Posterior cingulate gyrus (tissue), 11 donors: ENCODE data around the gene DLGAP1.

Experiments used
- DNase-seq, 10 donors: peaks; one replicate each; pipeline versions ENCODE4 v3.0.0 to v3.0.0-alpha.2; 2020 to 2021; ENCODE audit warnings: mixed read lengths in 3 of 10
- intact Hi-C: fragments of 100-400 bp; cut with DNase I; formaldehyde crosslinking; loops from one replicate; pipeline ENCODE4 v1.15.1; 2023

Gene DLGAP1

DNA sequence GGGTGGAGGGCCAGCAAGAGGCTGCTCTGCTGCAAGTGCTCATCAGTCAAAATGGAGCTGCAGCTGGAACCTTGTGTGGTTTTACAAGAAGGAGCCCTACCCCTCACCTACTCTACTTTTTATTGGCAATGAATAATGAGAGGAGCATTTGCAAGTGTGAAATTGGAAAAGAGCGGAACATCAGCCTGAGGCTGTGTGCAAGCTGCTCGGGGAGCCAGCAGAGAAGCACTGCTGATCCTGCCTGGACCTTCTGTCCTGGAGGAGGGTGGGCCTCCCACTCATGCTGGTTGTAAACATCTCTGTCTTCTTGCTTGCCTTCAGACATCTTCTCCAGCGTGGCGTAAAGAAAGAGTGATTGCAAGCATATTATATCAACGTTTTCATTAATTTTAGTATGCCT lies 256.2 kb downstream of the DLGAP1 start:
- peak in 1 of 10 donors; percentile 71 for DNase-seq
- intact Hi-C loops: no loop called here

GRCh38 chr18:4196351-4196750 lies 258.8 kb downstream of the DLGAP1 start:
- intact Hi-C loops: no loop called here
- DNase-seq: no peak

- intact Hi-C loops: no loop called here
- no peak for DNase-seq
Observed at GRCh38 chr18:4193086-4193485, 262.0 kb downstream of the DLGAP1 start.

GRCh38 chr18:4181882-4182568 lies 273.1 kb downstream of the DLGAP1 start:
- intact Hi-C loops: no loop called here
- DNase-seq: no peak

DNA sequence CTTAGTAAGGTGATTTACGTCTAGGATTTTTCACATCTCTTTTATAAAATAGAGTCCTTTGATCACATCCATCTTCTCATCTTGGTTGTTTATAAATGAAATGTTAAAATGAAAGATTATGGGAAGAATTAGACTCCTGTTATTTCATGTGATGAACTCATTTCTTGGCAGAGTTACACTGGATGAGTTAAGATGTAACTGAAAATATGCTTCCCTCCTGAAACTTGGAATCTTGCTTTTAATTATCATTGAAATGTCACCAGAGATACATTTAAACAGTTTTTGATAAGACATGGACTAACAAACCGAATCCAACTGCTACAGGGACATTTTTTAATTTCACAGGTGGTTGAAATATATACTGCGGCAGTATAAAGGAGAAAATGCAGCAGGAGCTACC lies 274.0 kb downstream of the DLGAP1 start:
- DNase-seq: no peak
- intact Hi-C loops: no loop called here

DNA sequence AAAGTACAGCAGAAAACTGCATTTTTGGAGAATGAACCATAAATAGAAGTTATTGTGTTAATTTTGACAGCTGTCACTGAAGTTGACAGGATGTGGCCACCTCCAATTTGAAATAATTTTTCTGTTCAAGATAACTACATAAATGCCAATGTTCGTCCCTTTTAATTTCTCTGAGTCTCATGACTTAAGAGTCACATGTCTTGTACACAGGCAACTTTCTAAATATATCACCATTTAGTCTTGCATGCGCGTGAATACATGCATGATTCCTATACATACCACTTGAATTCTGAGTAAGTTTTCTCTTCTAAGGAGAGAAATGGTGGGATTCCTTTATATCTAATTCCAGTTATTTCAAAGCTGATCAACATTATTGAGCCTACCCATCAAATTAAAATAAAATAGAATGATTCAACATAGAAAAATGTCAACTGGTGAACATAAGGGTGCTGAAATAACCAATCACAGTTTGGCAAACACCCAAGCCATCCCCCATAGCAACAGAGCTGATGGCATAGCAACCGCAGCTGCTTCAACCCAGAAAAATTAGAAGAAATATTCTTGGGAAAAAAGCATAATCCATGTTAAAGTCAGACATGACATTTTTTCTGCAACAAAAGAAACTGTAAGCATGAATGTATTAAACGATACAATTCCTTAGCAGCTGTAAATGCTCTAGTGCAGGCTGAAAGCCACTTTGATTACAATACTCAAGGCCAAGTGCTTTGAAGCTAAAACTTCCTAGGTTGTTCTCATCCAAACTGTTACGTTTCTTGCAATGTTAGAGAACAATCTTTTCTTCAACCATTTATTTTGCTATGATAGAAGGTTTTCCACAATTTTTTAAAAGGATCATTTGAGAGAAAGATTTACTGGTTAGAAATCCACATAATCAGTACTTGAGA lies 282.7 kb downstream of the DLGAP1 start:
- DNase-seq: peak in 2 of 10 donors; percentile 40 to 63
- intact Hi-C loops: no loop called here

DNA sequence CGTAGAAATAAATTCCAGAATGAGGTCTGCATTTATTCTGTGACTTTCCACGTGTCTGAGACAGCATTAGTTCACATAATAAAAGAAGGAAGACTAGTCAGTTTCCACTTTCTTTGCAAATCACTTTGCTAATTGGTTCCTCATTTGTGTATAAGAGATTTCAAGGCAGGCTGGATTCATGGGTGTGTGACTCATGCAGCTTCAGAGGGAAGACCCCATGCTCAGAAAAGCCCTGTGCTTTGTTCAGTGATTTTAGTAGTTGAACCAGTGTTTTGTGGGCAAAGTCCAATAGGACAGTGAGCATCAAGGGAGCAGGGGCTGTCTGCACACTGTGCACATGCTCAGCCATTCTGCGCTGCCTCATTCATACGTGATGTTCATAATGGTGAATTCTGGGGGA lies 297.8 kb downstream of the DLGAP1 start:
- intact Hi-C loops: no loop called here
- DNase-seq: no peak

DNA sequence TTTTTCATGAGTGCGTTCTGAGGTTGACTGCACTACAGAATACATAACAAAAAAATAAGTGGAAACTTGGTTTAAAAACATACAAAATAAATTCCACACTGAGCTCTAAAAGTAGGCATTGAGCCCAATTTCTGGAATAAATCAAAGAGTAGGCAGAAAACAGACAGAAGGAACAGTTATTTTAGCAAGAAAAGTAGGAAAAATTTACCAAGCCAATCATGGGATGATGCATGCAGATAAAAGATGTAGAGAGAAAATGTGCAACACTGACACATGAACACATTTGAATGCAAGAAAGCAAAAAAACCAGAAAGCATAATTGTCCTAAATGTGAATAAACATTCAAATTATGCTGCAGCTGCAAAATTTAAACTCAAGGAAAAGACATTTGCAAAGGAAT lies 308.3 kb downstream of the DLGAP1 start:
- DNase-seq: no peak
- intact Hi-C loops: no loop called here

DNA sequence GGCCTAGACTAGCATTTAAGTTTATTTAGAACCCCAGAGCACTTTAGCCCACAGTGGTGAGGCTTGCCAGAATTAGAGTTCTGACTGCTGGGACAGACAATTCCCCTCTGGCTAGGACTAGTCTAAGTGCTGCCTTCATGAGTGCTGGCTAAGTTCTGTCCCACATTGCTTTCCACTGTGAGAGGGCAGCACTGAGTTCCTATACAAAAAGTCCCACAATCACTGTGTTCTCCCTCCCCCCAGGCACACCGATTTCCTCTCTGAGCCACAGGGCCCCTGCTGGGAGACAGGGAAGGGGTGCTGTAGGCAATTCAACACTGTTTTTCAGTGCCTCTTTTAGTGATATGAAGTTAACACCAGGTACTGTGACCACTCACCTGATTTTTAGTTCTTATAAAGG lies 310.9 kb downstream of the DLGAP1 start:
- intact Hi-C loops: no loop called here
- DNase-seq: no peak

DNA sequence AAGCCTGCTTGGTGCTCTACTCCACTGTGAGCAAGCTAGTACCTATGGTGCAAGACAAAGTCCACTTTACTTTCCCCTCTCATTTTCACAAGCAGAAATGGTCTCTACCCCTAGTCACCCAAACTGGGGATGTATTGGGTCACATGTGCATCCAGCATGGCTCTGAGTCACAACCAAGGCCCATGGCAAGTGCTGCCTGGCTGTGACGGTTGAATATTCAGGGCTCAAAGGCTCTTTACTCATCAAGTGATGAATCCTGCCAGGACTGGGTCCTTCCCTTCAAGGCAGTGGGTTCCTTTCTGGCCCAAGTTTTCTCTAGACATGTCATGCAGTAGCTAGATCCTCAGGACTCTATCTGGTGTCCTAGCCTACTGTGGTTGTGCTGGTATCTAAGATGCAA lies 311.5 kb downstream of the DLGAP1 start:
- DNase-seq: no peak

DNA sequence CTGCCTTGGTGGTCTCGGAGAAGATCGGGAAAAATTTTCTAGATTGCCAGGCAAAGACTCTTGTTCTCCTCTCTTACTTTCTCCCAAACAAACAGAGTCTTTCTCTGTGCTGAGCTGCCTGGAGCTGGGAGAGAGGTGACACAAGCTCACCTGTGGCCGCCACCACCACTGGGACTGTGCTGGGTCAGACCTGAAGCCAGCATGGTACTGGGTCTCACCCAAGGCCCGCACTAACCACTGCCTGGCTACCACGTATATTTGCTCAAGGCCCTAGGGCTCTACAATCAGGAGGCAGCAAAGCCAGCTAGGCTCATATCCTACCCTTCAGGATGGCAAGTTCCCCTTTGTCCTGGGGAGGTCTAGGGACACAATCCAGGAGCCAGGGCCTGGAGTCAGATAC lies 312.2 kb downstream of the DLGAP1 start:
- peak in 1 of 10 donors; percentile 63 for DNase-seq
- intact Hi-C loops: no loop called here

More for the DNA sequence above, 311.5 kb downstream of the DLGAP1 start:
- intact Hi-C loops: no loop called here

DNA sequence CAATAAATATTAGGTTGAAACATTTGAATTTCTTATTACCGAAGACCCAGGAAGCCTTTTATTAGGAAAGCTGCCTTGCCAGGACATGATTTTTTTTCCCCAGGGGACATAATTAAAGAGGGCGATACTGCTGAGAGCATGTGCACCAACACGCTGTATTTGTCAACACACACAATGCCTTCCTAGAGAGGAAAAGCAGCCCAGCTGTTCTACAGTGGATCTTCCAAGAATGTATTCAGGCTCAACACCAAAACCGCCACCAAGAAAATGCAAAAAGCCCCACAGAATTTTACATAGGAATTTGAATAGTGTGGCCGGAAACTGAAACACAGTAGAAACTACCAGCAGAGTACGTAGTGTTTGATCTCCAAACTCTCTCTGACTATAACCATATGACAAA lies 320.4 kb downstream of the DLGAP1 start:
- intact Hi-C loops: no loop called here
- DNase-seq: no peak

- DNase-seq: peak in 1 of 10 donors; percentile 75
- intact Hi-C loops: no loop called here
Observed at GRCh38 chr18:4130734-4131719, 324.1 kb downstream of the DLGAP1 start.

- no peak for DNase-seq
- intact Hi-C loops: no loop called here
Observed at GRCh38 chr18:4126939-4127338, 328.2 kb downstream of the DLGAP1 start.

GRCh38 chr18:4125627-4126230 lies 329.4 kb downstream of the DLGAP1 start:
- intact Hi-C loops: no loop called here
- no peak for DNase-seq

DNA sequence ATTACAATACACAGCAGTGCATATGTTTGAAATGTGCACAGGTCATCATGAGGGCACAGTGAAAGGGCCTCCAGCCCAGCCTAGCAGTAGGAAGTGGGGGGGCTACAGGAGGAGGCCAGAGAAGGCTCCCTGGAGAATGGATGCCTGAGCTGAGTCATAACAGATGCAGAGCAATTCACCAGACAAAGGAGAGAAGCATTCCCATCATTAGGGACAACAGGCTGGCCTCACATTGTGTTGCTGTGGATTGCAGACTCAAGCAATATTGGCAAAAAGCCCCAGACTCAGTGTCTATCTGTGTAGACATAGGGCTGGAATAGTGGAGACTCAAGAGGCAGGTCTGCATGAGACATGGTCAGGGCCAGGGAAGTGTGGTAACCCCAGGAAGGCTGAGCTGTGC lies 329.9 kb downstream of the DLGAP1 start:
- peak in 1 of 10 donors; percentile 55 for DNase-seq
- intact Hi-C loops: no loop called here

GRCh38 chr18:4119813-4120212 lies 335.3 kb downstream of the DLGAP1 start:
- intact Hi-C loops: no loop called here
- DNase-seq: no peak

DNA sequence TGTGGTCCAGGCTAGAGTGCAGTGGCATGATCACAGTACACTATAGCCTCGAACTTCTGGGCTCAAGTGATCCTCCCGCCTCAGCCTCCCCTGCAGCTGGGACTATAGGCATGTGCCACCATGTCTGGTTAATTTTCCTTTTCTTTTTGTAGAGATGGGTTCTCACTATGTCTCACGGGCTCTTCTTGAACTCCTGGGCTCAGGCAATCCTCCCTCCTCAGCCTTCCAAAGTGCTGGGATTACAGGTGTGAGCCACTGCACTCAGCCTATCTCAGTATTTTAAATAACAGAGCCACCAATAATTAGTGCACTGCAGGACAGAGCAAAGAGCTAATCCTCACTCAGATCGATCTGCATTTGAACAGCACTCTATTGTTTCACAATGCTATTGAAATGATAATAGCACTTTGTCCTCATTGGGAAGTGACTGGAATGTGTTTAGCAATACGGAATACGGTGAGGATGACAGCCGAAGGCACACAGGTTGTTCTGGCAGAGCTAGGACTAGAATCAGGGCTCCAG lies 335.9 kb downstream of the DLGAP1 start:
- DNase-seq: peak in 1 of 10 donors; percentile 35
- intact Hi-C loops: no loop called here

- intact Hi-C loops: no loop called here
Observed at GRCh38 chr18:4108016-4108415, 347.1 kb downstream of the DLGAP1 start.

DNA sequence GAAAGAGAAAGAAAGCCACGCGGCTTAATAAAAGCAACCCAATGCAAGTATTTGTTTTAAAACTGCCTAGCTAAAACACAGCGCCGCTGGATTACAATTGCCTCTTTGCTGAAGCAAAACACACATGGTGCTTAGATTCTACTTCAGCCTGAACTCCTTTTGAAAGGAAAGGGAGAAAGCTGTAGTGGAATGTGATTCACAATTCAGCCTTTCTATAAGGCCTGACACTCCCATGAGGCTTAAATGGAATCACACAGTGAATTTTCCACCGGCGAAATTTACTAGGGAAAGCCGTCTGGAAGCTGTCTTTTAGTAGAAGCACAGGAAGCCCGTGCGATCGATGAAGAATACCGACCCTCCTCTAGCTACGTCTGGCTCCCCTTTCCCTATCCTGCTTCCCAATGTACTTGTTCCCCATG lies 348.0 kb downstream of the DLGAP1 start:
- intact Hi-C loops: loop anchor here (2.0 kb wide), 1 partner anchor 950 kb away; no protein-coding TSS in a partner anchor
- no peak for DNase-seq

More at GRCh38 chr18:4108016-4108415, 347.1 kb downstream of the DLGAP1 start:
- no peak for DNase-seq
